ENCODE measurements around the gene GABRR2.

- TF ChIP-seq EZH2phosphoT487 (IDR thresholded peaks at IDR 0.05; ENCODE audit: borderline replicate concordance, low read length): no peak
- TF ChIP-seq CTCF (conservative IDR thresholded peaks at IDR 0.05; ENCODE audit: low read depth, low read length): no peak
- no peak for TF ChIP-seq EZH2 (IDR thresholded peaks at IDR 0.05; ENCODE audit: low read length, unreplicated experiment)
Observed at GRCh38 chr6:89351671-89352277, 36.7 kb upstream of the GABRR2 start.
